OCI-LY7 (cell line): Measurements from ENCODE around the gene NIBAN1.

Source experiments
- CTCF ChIP-seq: fragments of 200-600 bp; sonication (generic); conservative IDR thresholded peaks from 2 replicates; pipeline ENCODE4 v1.5.1; 2014; ENCODE audit warnings: mild to moderate bottlenecking, antibody characterized with exemption, low read length, moderate library complexity, mixed read lengths
- EZH2phosphoT487 ChIP-seq: fragments of 200-600 bp; sonication (generic); IDR thresholded peaks from 2 replicates; pipeline ENCODE4 v1.6.1; 2018; ENCODE audit warnings: low read depth, borderline replicate concordance, mild to moderate bottlenecking, mixed run types, antibody characterized with exemption, low read length, moderate library complexity, mixed read lengths

- TF ChIP-seq CTCF (no peak), EZH2phosphoT487 (no peak)
These were observed 26.6 kb downstream of the NIBAN1 start for GRCh38 chr1:184947497-184948256.
